ENCODE data around the gene KCNH1. TPM values are rescaled to one million over a fixed set of nuclear protein-coding genes. Genes with fewer than 3 reads are reported as not detected.

The KCNH1 gene
- total RNA-seq, result 0.21 TPM in 1 of 2 replicates, not detected in the other
- long read RNA-seq, result 0 reads

DNA sequence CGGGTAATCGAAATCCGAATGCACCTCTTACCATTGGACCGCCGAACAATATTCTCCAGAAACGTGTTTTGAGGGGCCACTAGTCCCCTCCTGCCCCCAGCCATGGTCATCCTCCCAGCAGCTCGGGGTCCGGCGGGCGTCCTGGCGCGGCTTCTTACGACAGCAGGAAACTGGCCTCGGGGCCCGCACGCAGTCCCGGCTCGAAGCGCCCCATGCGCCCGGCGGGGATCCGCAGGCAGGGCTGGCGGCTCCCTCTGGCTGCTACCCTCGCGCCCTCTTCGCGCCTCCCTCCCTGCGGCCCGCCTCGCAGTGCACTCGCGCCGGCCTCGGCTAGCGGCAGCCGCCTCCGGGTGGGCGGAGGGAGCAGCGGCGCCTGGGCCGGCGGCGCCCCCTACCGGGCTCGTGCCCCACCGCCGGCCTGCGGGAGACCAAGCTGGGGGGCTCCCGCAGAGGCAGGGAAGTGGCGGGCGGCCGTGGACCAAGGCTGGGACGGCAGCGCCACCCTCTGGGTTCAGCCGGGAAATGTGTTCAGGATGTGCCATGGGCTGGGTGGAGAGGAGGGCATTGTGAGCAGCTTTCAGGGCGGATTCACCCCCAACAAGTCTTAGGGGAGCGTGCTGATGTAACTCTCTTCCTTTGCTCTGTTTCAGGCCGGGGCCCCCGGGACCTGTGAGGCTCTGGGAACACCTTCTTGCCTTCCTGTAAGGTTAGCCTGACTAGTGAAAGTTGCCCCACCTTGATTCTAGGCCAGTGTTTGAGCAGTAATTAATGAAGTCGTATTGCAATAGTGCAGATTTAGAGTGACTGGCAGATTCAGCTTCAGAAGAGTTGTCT is at the start of gene KCNH1:
Gene KCNH1, minus strand, starts transcription at position 313 of the 834 bp plus-strand sequence. Its CDS starts 203 bp downstream, at position 110.
- peak; percentile 98 for TF ChIP-seq CTCF (conservative IDR thresholded peaks at IDR 0.05)
- Mint-ChIP-seq H3K4me1 (no peaks in the 10 kb centered on the region), H3K4me3 (peak within 1 kb of the TSS; percentile 79), H3K36me3 (ENCODE audit: low read depth) (no peaks in the 10 kb centered on the region), H3K27ac (ENCODE audit: unreplicated experiment) (no peak within 1 kb of the TSS), H3K9me3 (no peaks in the 10 kb centered on the region), H3K27me3 (ENCODE audit: low read depth) (peaks cover 71% of the 10 kb centered on the region)
- DNase-seq (ENCODE audit: low read depth, low spot score), result peak; percentile 91

DNA sequence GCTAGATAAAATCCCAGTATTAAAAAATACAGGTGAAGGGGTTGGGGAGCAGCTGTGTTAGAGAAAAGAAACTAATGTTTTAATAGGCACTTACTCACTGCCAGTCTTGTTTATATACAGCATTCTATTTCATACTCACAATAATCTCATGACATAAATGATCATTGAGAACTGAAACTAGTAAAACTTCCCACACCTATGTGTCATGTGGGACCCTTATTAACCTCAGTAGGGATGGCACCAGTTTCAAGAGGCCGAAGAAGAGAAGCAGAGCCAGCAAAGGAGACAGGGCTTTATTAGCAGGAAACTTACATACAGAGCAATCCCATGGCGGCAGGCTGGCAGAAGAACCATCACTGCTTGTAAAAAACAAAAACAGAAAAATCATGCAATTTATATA is 48.8 kb upstream of the KCNH1 start:
- no peak for TF ChIP-seq CTCF (conservative IDR thresholded peaks at IDR 0.05)
- H3K4me1 Mint-ChIP-seq, result no peaks in the 10 kb centered on the region
- no peaks in the 10 kb centered on the region for H3K36me3 Mint-ChIP-seq (ENCODE audit: low read depth)
- H3K27ac Mint-ChIP-seq (ENCODE audit: unreplicated experiment), result no peak overlapping the region
- H3K27me3 Mint-ChIP-seq (ENCODE audit: low read depth), result peaks cover 5% of the 10 kb centered on the region
- no peaks in the 10 kb centered on the region for H3K9me3 Mint-ChIP-seq
- H3K4me3 Mint-ChIP-seq, result no peak overlapping the region
- DNase-seq (ENCODE audit: low read depth, low spot score), result no peak

DNA sequence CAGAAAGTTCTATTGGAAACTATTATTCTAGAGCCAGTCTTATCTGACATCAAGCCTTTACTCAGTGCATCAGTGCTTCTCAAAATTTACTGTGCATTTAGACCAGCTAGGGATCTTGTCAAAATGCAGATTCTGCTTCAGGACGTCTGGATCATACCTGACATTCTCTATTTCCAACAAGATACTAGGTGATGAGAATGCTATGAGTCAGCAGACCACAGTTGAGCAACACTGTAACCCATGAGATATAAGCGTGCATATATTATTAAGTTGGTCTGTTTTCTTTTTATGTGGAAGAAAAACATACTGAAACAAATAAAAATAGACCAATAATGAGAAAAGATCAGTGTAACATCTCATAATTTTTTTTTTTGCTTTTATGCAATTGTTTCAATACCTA is 40.4 kb upstream of the KCNH1 start:
- H3K27ac Mint-ChIP-seq (ENCODE audit: unreplicated experiment), result no peak overlapping the region
- H3K27me3 Mint-ChIP-seq (ENCODE audit: low read depth), result peaks cover 5% of the 10 kb centered on the region
- peaks cover 2% of the 10 kb centered on the region for H3K36me3 Mint-ChIP-seq (ENCODE audit: low read depth)
- H3K4me1 Mint-ChIP-seq, result no peaks in the 10 kb centered on the region
- no peak for TF ChIP-seq CTCF (conservative IDR thresholded peaks at IDR 0.05)
- peaks cover 11% of the 10 kb centered on the region for H3K9me3 Mint-ChIP-seq
- no peak overlapping the region for H3K4me3 Mint-ChIP-seq
- DNase-seq (ENCODE audit: low read depth, low spot score), result no peak

GRCh38 chr1:211172657-211173056 is 38.7 kb upstream of the KCNH1 start:
- Mint-ChIP-seq H3K36me3 (ENCODE audit: low read depth) (peaks cover 9% of the 10 kb centered on the region), H3K27ac (ENCODE audit: unreplicated experiment) (no peak overlapping the region), H3K4me1 (no peaks in the 10 kb centered on the region), H3K9me3 (peaks cover 20% of the 10 kb centered on the region), H3K27me3 (ENCODE audit: low read depth) (no peaks in the 10 kb centered on the region), H3K4me3 (no peak overlapping the region)
- TF ChIP-seq CTCF (conservative IDR thresholded peaks at IDR 0.05), result no peak
- no peak for DNase-seq (ENCODE audit: low read depth, low spot score)

- peaks cover 20% of the 10 kb centered on the region for H3K9me3 Mint-ChIP-seq
- no peaks in the 10 kb centered on the region for H3K4me1 Mint-ChIP-seq
- no peak for DNase-seq (ENCODE audit: low read depth, low spot score)
Measured at GRCh38 chr1:211169353-211169752, 35.4 kb upstream of the KCNH1 start.

More at GRCh38 chr1:211169353-211169752, 35.4 kb upstream of the KCNH1 start:
- peaks cover 9% of the 10 kb centered on the region for H3K36me3 Mint-ChIP-seq (ENCODE audit: low read depth)
- H3K4me3 Mint-ChIP-seq, result no peak overlapping the region
- H3K27ac Mint-ChIP-seq (ENCODE audit: unreplicated experiment), result no peak overlapping the region
- TF ChIP-seq CTCF (conservative IDR thresholded peaks at IDR 0.05), result no peak
- H3K27me3 Mint-ChIP-seq (ENCODE audit: low read depth), result no peaks in the 10 kb centered on the region

Measured in neural crest cell (in vitro differentiated cells).